H1 (cell line): ENCODE data around the gene SLC16A5. TPM values are rescaled to one million over a fixed set of nuclear protein-coding genes. Genes with fewer than 3 reads are reported as not detected.

Experiments
- CTCF ChIA-PET: fragments of 300-600 bp; sonication (Branson Sonifier 250); formaldehyde crosslinking; loops from one replicate; lab custom pipeline; 2021; ENCODE audit not compliant: partially characterized antibody; lab: Charles Lee
- POLR2A ChIA-PET: fragments of 300-600 bp; sonication (Branson Sonifier 250); formaldehyde crosslinking; loops from one replicate; lab custom pipeline; 2021; ENCODE audit warnings: inconsistent platforms; ENCODE audit not compliant: partially characterized antibody; lab: Charles Lee
- DNase-seq, 2 experiments: peaks; one replicate each; pipeline versions ENCODE4 v3.0.0 to v3.0.0-alpha.2; 2010 to 2022; ENCODE audit warnings: low spot score in 2 of 2, low read depth in 1 of 2, mixed read lengths in 1 of 2
- FAIRE-seq: peaks from 2 replicates; lab custom pipeline; 2011; peaks lifted over from hg19 to GRCh38; lab: Jason Lieb, UNC
- H2AFZ ChIP-seq: 2 replicates; pipeline ENCODE4 v1.8.1; 2012; ENCODE audit warnings: low read length, inconsistent platforms
- H2AK5ac ChIP-seq: 2 replicates; pipeline ENCODE4 v1.6.1; 2013; ENCODE audit warnings: low read depth, low read length
- H2BK120ac ChIP-seq: replicated peaks from 2 replicates; pipeline ENCODE3; 2013; ENCODE audit warnings: low read depth, low read length, inconsistent platforms
- H2BK12ac ChIP-seq: 2 replicates; pipeline ENCODE4 v1.6.1; 2013; ENCODE audit warnings: low read depth, low read length
- H2BK15ac ChIP-seq: 2 replicates; pipeline ENCODE4 v1.6.1; 2013; ENCODE audit warnings: low read length
- H2BK20ac ChIP-seq: 2 replicates; pipeline ENCODE4 v1.6.1; 2013; ENCODE audit warnings: low read length
- H2BK5ac ChIP-seq: 2 replicates; pipeline ENCODE4 v1.6.1; 2013; ENCODE audit warnings: low read depth, low read length
- H3K14ac ChIP-seq: 2 replicates; pipeline ENCODE4 v1.6.1; 2013; ENCODE audit warnings: inconsistent platforms; ENCODE audit not compliant: insufficient read length
- H3K18ac ChIP-seq: 2 replicates; pipeline ENCODE4 v1.6.1; 2013; ENCODE audit warnings: low read length; ENCODE audit errors: extremely low read depth
- H3K23ac ChIP-seq: 2 replicates; pipeline ENCODE4 v1.6.1; 2013; ENCODE audit warnings: inconsistent platforms; ENCODE audit not compliant: insufficient read length
- H3K23me2 ChIP-seq: 2 replicates; pipeline ENCODE4 v1.6.1; 2013; ENCODE audit warnings: low read depth, low read length
- H3K27ac ChIP-seq: 2 replicates; pipeline ENCODE4 v1.6.1; 2011; ENCODE audit warnings: low read depth, low read length, inconsistent platforms
- H3K27me3 ChIP-seq, 4 experiments: replicated peaks in 1 of 4; 1 replicate in 1 of 4; 2 replicates in 3 of 4; pipeline versions ENCODE4 v1.6.1 to v1.8.1; 2011 to 2013; ENCODE audit warnings: low read length in 3 of 4, mild to moderate bottlenecking in 3 of 4, inconsistent platforms in 2 of 4, mixed read lengths in 2 of 4, moderate library complexity in 1 of 4; ENCODE audit not compliant: control insufficient read depth in 3 of 4, insufficient read depth in 3 of 4; ENCODE audit errors: extremely low read depth in 1 of 4
- H3K36me3 ChIP-seq, 4 experiments: 2 replicates each; pipeline versions ENCODE4 v1.6.1 to v1.8.1; 2011 to 2013; ENCODE audit warnings: mild to moderate bottlenecking in 4 of 4, low read length in 3 of 4, moderate library complexity in 2 of 4, control low read depth in 1 of 4, inconsistent platforms in 1 of 4; ENCODE audit not compliant: insufficient read depth in 4 of 4, control insufficient read depth in 2 of 4
- H3K4ac ChIP-seq: replicated peaks from 2 replicates; pipeline ENCODE3; 2013; ENCODE audit warnings: low read length, low read depth, mixed read lengths, inconsistent platforms; ENCODE audit not compliant: insufficient read length
- H3K4me1 ChIP-seq, 4 experiments: replicated peaks in 1 of 4; 1 replicate in 1 of 4; 2 replicates in 3 of 4; pipeline versions ENCODE4 v1.6.1 to v1.8.1; 2011 to 2013; ENCODE audit warnings: low read length in 3 of 4, inconsistent platforms in 2 of 4, mixed read lengths in 1 of 4; ENCODE audit not compliant: insufficient read depth in 4 of 4, control insufficient read depth in 3 of 4
- H3K4me2 ChIP-seq, 2 experiments: 2 replicates each; pipeline versions ENCODE4 v1.6.1 to v1.8.1; 2011 to 2013; ENCODE audit warnings: low read depth in 2 of 2, low read length in 2 of 2, control low read depth in 1 of 2, inconsistent platforms in 1 of 2, mild to moderate bottlenecking in 1 of 2; ENCODE audit not compliant: insufficient read depth in 1 of 2
- H3K4me3 ChIP-seq, 4 experiments: fragments of 200-600, 300-600 bp in 1 of 4; sonication (generic), shearing (Covaris generic), sonication (Bioruptor Twin) in 1 of 4; 2 replicates each; pipeline versions ENCODE4 v1.5.1 to v1.8.1; 2011 to 2016; ENCODE audit warnings: low read length in 4 of 4, low read depth in 3 of 4, control low read depth in 2 of 4, inconsistent platforms in 2 of 4, mild to moderate bottlenecking in 2 of 4, mixed read lengths in 1 of 4, moderate library complexity in 1 of 4; ENCODE audit not compliant: insufficient read depth in 2 of 4; ENCODE audit errors: extremely low read depth in 1 of 4
- H3K56ac ChIP-seq: replicated peaks from 2 replicates; pipeline ENCODE3; 2013; ENCODE audit warnings: low read depth, mild to moderate bottlenecking, mixed read lengths, low read length, inconsistent platforms; ENCODE audit not compliant: insufficient read length
- H3K79me1 ChIP-seq: 2 replicates; pipeline ENCODE4 v1.6.1; 2013; ENCODE audit warnings: low read depth, low read length, control low read depth
- H3K79me2 ChIP-seq, 2 experiments: 2 replicates each; pipeline versions ENCODE4 v1.6.1 to v1.8.1; 2012 to 2013; ENCODE audit warnings: low read length in 2 of 2, mild to moderate bottlenecking in 2 of 2, inconsistent platforms in 1 of 2; ENCODE audit not compliant: insufficient read depth in 2 of 2, control insufficient read depth in 1 of 2
- H3K9ac ChIP-seq, 4 experiments: replicated peaks in 1 of 4; 1 replicate in 1 of 4; 2 replicates in 3 of 4; pipeline versions ENCODE4 v1.6.1 to v1.8.1; 2011 to 2013; ENCODE audit warnings: low read depth in 3 of 4, low read length in 3 of 4, control low read depth in 2 of 4, mild to moderate bottlenecking in 2 of 4, moderate library complexity in 2 of 4, inconsistent platforms in 1 of 4; ENCODE audit errors: extremely low read depth in 1 of 4
- H3K9me3 ChIP-seq, 2 experiments: 2 replicates each; pipeline versions ENCODE4 v1.6.1 to v1.8.1; 2012 to 2013; ENCODE audit warnings: mild to moderate bottlenecking in 2 of 2, moderate library complexity in 2 of 2, control low read depth in 1 of 2, inconsistent platforms in 1 of 2, low read depth in 1 of 2, low read length in 1 of 2, mixed read lengths in 1 of 2; ENCODE audit not compliant: insufficient read depth in 2 of 2
- H4K20me1 ChIP-seq, 2 experiments: replicated peaks in 1 of 2; 2 replicates each; pipeline versions ENCODE3 to v1.8.1; 2011 to 2013; ENCODE audit warnings: inconsistent platforms in 2 of 2, low read length in 2 of 2, mild to moderate bottlenecking in 1 of 2; ENCODE audit not compliant: insufficient read depth in 2 of 2, control insufficient read depth in 1 of 2
- H4K5ac ChIP-seq: 2 replicates; pipeline ENCODE4 v1.6.1; 2013; ENCODE audit warnings: low read length, low read depth, mixed read lengths, inconsistent platforms; ENCODE audit not compliant: insufficient read length
- H4K8ac ChIP-seq: 2 replicates; pipeline ENCODE4 v1.8.0; 2013; ENCODE audit warnings: mild to moderate bottlenecking, moderate library complexity, low read length, inconsistent platforms; ENCODE audit not compliant: insufficient read depth; ENCODE audit errors: extremely low read depth
- H4K91ac ChIP-seq: replicated peaks from 2 replicates; pipeline ENCODE3; 2013; ENCODE audit warnings: low read length, mixed read lengths, inconsistent platforms; ENCODE audit not compliant: insufficient read length
- EP300 ChIP-seq, 2 experiments: IDR thresholded peaks; 1 replicate in 1 of 2; 2 replicates in 1 of 2; pipeline ENCODE4 v1.6.1; 2011 to 2012; ENCODE audit warnings: low read depth in 2 of 2, low read length in 2 of 2, mild to moderate bottlenecking in 2 of 2, borderline replicate concordance in 1 of 2, inconsistent platforms in 1 of 2, moderate library complexity in 1 of 2
- WGBS, 2 experiments: shearing (Covaris generic) in 1 of 2; methylation state at CpG; one replicate each; pipeline versions ENCODE4 v1.1.6 to v1.1.7; 2013 to 2015; ENCODE audit warnings: low lambda C conversion rate in 2 of 2, mixed read lengths in 2 of 2, inconsistent platforms in 1 of 2, low coverage in 1 of 2, missing lambda C conversion rate in 1 of 2; ENCODE audit not compliant: insufficient replicate concordance in 2 of 2, insufficient coverage in 1 of 2, insufficient read length in 1 of 2; ENCODE audit errors: extremely low coverage in 1 of 2, missing lambda C conversion rate in 1 of 2; 5-methylcytosine and 5-hydroxymethylcytosine counted together
- polyA plus RNA-seq, 7 experiments: library from polyadenylated mRNA; depleted of rRNA in 3 of 7; stranded (reverse) in 5 of 7; unstranded in 2 of 7; fragments of >200 nt in 5 of 7; fragments of 200-250 nt in 2 of 7; gene quantifications; 1 replicate in 5 of 7; 2 replicates in 1 of 7; 4 replicates in 1 of 7; pipeline versions ENCODE4 v1.2.1 to v1.2.3, GENCODE V29; 2011 to 2013; ENCODE audit warnings: missing spikeins in 2 of 7, mixed read lengths in 2 of 7
- total RNA-seq: library from RNA; stranded (reverse); fragmentation: NEBNext Ultra II Directional; extraction: Animal tissue kit (Norgen Biotek cat#: 25700); gene quantifications from 2 replicates; pipeline ENCODE4 v1.2.1, GENCODE V29; 2021

Gene SLC16A5
- total and polyA plus RNA-seq, 2 of the 8 experiments (the other 6 are each of a cell fraction or from before 2014, with no cell fraction given) = 17.1 to 34.7 TPM

- Histone ChIP-seq H3K79me2 (peaks cover 29 to 71% of the 10 kb centered on the region in 2 experiments), H2AFZ (no peak overlapping the region), H3K14ac (no peak overlapping the region), H3K23ac (no peak overlapping the region), H4K8ac (no peak overlapping the region), H3K4ac (no peak overlapping the region), H3K4me1 (peaks cover 3 to 12% (median 9%) of the 10 kb centered on the region in 4 experiments; a peak in 6 of 7 replicates), H3K79me1 (peaks cover 5% of the 10 kb centered on the region; the same call in 1 of the 2 replicates), H3K27me3 (no peaks in the 10 kb centered on the region), H2BK5ac (no peak overlapping the region), H3K56ac (no peak overlapping the region), H3K27ac (no peak overlapping the region), H3K36me3 (peaks cover 10 to 22% (median 18%) of the 10 kb centered on the region in 4 experiments), H3K4me3 (peak overlapping the region; percentile 87 to 95 (median 94); a peak in 6 of 8 replicates), H3K23me2 (peaks cover 6% of the 10 kb centered on the region), H4K20me1 (peaks cover 3% of the 10 kb centered on the region in 2 experiments), H3K9me3 (no peaks in the 10 kb centered on the region), H3K4me2 (peak overlapping the region; percentile 72 to 99), H4K5ac (no peak overlapping the region), H4K91ac (no peak overlapping the region), H2BK20ac (no peak overlapping the region), H2BK12ac (no peak overlapping the region), H2BK15ac (no peak overlapping the region), H2BK120ac (no peak overlapping the region), H3K9ac (no peak overlapping the region), H3K18ac (no peak overlapping the region), H2AK5ac (no peak overlapping the region)
- TF ChIP-seq EP300 (IDR thresholded peaks at IDR 0.05; ENCODE audit: borderline replicate concordance in 1 of 2, low read depth in 2 of 2, low read length in 2 of 2) = no peak
- no peak for FAIRE-seq
- ChIA-PET POLR2A (interaction anchor here (0.7 to 3.1 kb wide), 9 partner anchors 10 to 110 kb away, joined by 3 to 15 read pairs (median 4); partner anchors contain the start of genes MRPS7 and SUMO2), CTCF (interaction anchor here (1.5 to 5.1 kb wide), 3 partner anchors 20 to 38 kb away, joined by 6 to 26 read pairs (median 13); partner anchors contain the start of gene NT5C)
- no peak for DNase-seq
- 76% methylated on average over 6 of the region's 6 CpGs; no CpG with 5 or more reads in 1 of the 2 experiments for WGBS, 2 experiments
These were observed 64.2 kb downstream of the SLC16A5 start for GRCh38 chr17:75151930-75152329.
